Neural progenitor cell (in vitro differentiated cells): ENCODE data around the gene NGLY1. TPM values are rescaled to one million over a fixed set of nuclear protein-coding genes. Genes with fewer than 3 reads are reported as not detected.
A peak's percentile ranks its signal among the peaks of the same experiment; 100 is the strongest.

Source experiments
- DNase-seq: peaks from one replicate; pipeline ENCODE4 v3.0.0-alpha.2; 2016; ENCODE audit warnings: low spot score
- H2AFZ ChIP-seq: fragments of 200-600 bp; sonication (generic); replicated peaks from 2 replicates; pipeline ENCODE4 v1.6.1; 2016; ENCODE audit warnings: antibody characterized with exemption
- H3F3A ChIP-seq: fragments of 200-600 bp; sonication (generic); 2 replicates; pipeline ENCODE4 v1.6.1; 2016; ENCODE audit warnings: antibody characterized with exemption, low read depth
- H3K27ac ChIP-seq: fragments of 200-600 bp; sonication (generic); 2 replicates; pipeline ENCODE4 v1.5.1; 2016; ENCODE audit warnings: mild to moderate bottlenecking
- H3K27me3 ChIP-seq: fragments of 200-600 bp; sonication (generic); 2 replicates; pipeline ENCODE4 v1.6.1; 2016; ENCODE audit warnings: mild to moderate bottlenecking, moderate library complexity
- H3K36me3 ChIP-seq: fragments of 200-600 bp; sonication (generic); 2 replicates; pipeline ENCODE4 v1.5.1; 2016
- H3K4me1 ChIP-seq: fragments of 200-600 bp; sonication (generic); 2 replicates; pipeline ENCODE4 v1.6.1; 2016; ENCODE audit warnings: mixed run types
- H3K4me2 ChIP-seq: fragments of 200-600 bp; sonication (generic); 2 replicates; pipeline ENCODE4 v1.6.1; 2016
- H3K4me3 ChIP-seq: fragments of 200-600 bp; sonication (generic); 2 replicates; pipeline ENCODE4 v1.5.1; 2016
- H3K79me2 ChIP-seq: fragments of 200-600 bp; sonication (generic); 2 replicates; pipeline ENCODE4 v1.6.1; 2016; ENCODE audit warnings: low read depth
- H3K9ac ChIP-seq: fragments of 200-600 bp; sonication (generic); 2 replicates; pipeline ENCODE4 v1.6.1; 2016
- H3K9me3 ChIP-seq: fragments of 200-600 bp; sonication (generic); 2 replicates; pipeline ENCODE4 v1.5.1; 2016; ENCODE audit warnings: low read depth
- H4K20me1 ChIP-seq: fragments of 200-600 bp; sonication (generic); 2 replicates; pipeline ENCODE4 v1.6.1; 2016; ENCODE audit warnings: low read depth
- H3K27ac Mint-ChIP-seq: 3 replicates; pipeline ENCODE4 v1.8.0; 2021; ENCODE audit warnings: mixed read lengths
- H3K27me3 Mint-ChIP-seq: 2 replicates; pipeline ENCODE4 v1.8.0; 2022; ENCODE audit warnings: low read depth, mild to moderate bottlenecking, inconsistent platforms, moderate library complexity, mixed read lengths; ENCODE audit not compliant: insufficient read depth
- H3K36me3 Mint-ChIP-seq: 3 replicates; pipeline ENCODE4 v1.8.0; 2021; ENCODE audit warnings: mixed read lengths
- H3K4me1 Mint-ChIP-seq: 3 replicates; pipeline ENCODE4 v1.8.0; 2021; ENCODE audit warnings: mixed read lengths
- H3K4me3 Mint-ChIP-seq: 3 replicates; pipeline ENCODE4 v1.8.0; 2021; ENCODE audit warnings: mild to moderate bottlenecking, moderate library complexity, mixed read lengths
- H3K9me3 Mint-ChIP-seq: 3 replicates; pipeline ENCODE4 v1.8.0; 2020; ENCODE audit warnings: mixed read lengths
- CTCF ChIP-seq: fragments of 200-600 bp; sonication (generic); IDR thresholded peaks from 2 replicates; pipeline ENCODE4 v1.5.1; 2017; ENCODE audit warnings: antibody characterized with exemption, mild to moderate bottlenecking
- EZH2 ChIP-seq: fragments of 200-600 bp; sonication (generic); IDR thresholded peaks from 2 replicates; pipeline ENCODE4 v1.6.1; 2017; ENCODE audit warnings: antibody characterized with exemption, mild to moderate bottlenecking, moderate library complexity
- EZH2phosphoT487 ChIP-seq: fragments of 200-600 bp; sonication (generic); IDR thresholded peaks from 2 replicates; pipeline ENCODE4 v1.6.1; 2017; ENCODE audit warnings: antibody characterized with exemption
- total RNA-seq: library from RNA; depleted of rRNA; stranded (reverse); fragments of >200 nt; gene quantifications from 2 replicates; pipeline ENCODE4 v1.2.3, GENCODE V29; 2015; ENCODE audit warnings: low replicate concordance

Gene NGLY1
- 37.7 and 45.0 TPM in 2 replicates for total RNA-seq

- peaks cover 5% of the 10 kb centered on the region for H3K36me3 Mint-ChIP-seq
- peaks cover 32% of the 10 kb centered on the region for H3K4me1 Mint-ChIP-seq
- Histone ChIP-seq H3K4me3 (peak within 1 kb of the TSS; percentile 93), H2AFZ (peak within 1 kb of the TSS; percentile 96), H3K9me3 (no peaks in the 10 kb centered on the region), H3K9ac (peak within 1 kb of the TSS; percentile 54), H3K79me2 (peaks cover 39% of the 10 kb centered on the region), H3K4me2 (peak within 1 kb of the TSS; percentile 83), H3K4me1 (peaks cover 10% of the 10 kb centered on the region), H4K20me1 (no peaks in the 10 kb centered on the region), H3K27me3 (peaks cover 7% of the 10 kb centered on the region), H3K36me3 (no peaks in the 10 kb centered on the region), H3F3A (no peaks in the 10 kb centered on the region), H3K27ac (no peak within 1 kb of the TSS)
- no peak within 1 kb of the TSS for H3K27ac Mint-ChIP-seq
- TF ChIP-seq EZH2 (no peak), CTCF (peak; percentile 36), EZH2phosphoT487 (no peak)
- no peaks in the 10 kb centered on the region for H3K9me3 Mint-ChIP-seq
- DNase-seq = peak; percentile 94
- peak within 1 kb of the TSS; percentile 93 for H3K4me3 Mint-ChIP-seq
- no peaks in the 10 kb centered on the region for H3K27me3 Mint-ChIP-seq
Measured at GRCh38 chr3:25782938-25783660, at the start of gene NGLY1. TSS of gene NGLY1 (minus strand) at chr3:25783443. CDS start at chr3:25783390, 53 bp downstream.

GRCh38 chr3:25831578-25831977, 48.3 kb upstream of the NGLY1 start:
- peaks cover 14% of the 10 kb centered on the region for H3K4me1 ChIP-seq
- H3K4me3 ChIP-seq = no peak overlapping the region
- Mint-ChIP-seq H3K36me3 (no peaks in the 10 kb centered on the region), H3K4me3 (no peak overlapping the region), H3K4me1 (peaks cover 12% of the 10 kb centered on the region), H3K27me3 (no peaks in the 10 kb centered on the region), H3K27ac (peak overlapping the region; percentile 14), H3K9me3 (no peaks in the 10 kb centered on the region)
- no peaks in the 10 kb centered on the region for H4K20me1 ChIP-seq
- H3K79me2 ChIP-seq = no peaks in the 10 kb centered on the region
- H3K27me3 ChIP-seq = no peaks in the 10 kb centered on the region
- no peaks in the 10 kb centered on the region for H3K9me3 ChIP-seq
- H3K4me2 ChIP-seq = no peak overlapping the region
- H3K9ac ChIP-seq = no peak overlapping the region
- no peaks in the 10 kb centered on the region for H3K36me3 ChIP-seq
- peak overlapping the region; percentile 81 for H2AFZ ChIP-seq
- H3F3A ChIP-seq = no peaks in the 10 kb centered on the region
- peak; percentile 41 for DNase-seq
- no peak overlapping the region for H3K27ac ChIP-seq
- no peak for TF ChIP-seq EZH2
- peak; percentile 37 for TF ChIP-seq CTCF

- no peaks in the 10 kb centered on the region for H3K27me3 ChIP-seq
- no peak overlapping the region for H2AFZ ChIP-seq
- Mint-ChIP-seq H3K27ac (no peak overlapping the region), H3K4me3 (no peak overlapping the region), H3K9me3 (no peaks in the 10 kb centered on the region), H3K4me1 (peaks cover 12% of the 10 kb centered on the region), H3K27me3 (no peaks in the 10 kb centered on the region), H3K36me3 (no peaks in the 10 kb centered on the region)
- H3K4me1 ChIP-seq = peaks cover 14% of the 10 kb centered on the region
- H3K4me3 ChIP-seq = no peak overlapping the region
- no peaks in the 10 kb centered on the region for H3K9me3 ChIP-seq
- H4K20me1 ChIP-seq = no peaks in the 10 kb centered on the region
- TF ChIP-seq CTCF = no peak
- TF ChIP-seq EZH2phosphoT487 = no peak
- no peak for TF ChIP-seq EZH2
- no peak overlapping the region for H3K4me2 ChIP-seq
- H3K79me2 ChIP-seq = no peaks in the 10 kb centered on the region
- no peaks in the 10 kb centered on the region for H3F3A ChIP-seq
- H3K27ac ChIP-seq = no peak overlapping the region
- no peaks in the 10 kb centered on the region for H3K36me3 ChIP-seq
- peak; percentile 10 for DNase-seq
- no peak overlapping the region for H3K9ac ChIP-seq
Measured at GRCh38 chr3:25830373-25831280, 47.4 kb upstream of the NGLY1 start.
